ENCODE data around the gene CUX1. TPM values are rescaled to one million over a fixed set of nuclear protein-coding genes. Genes with fewer than 3 reads are reported as not detected.

Gene CUX1
- total and polyA plus RNA-seq, 10 of the 15 experiments (the other 5 are each of a cell fraction or from before 2014, with no cell fraction given) = 6.1 to 48.6 (median 25.9) TPM

GRCh38 chr7:102220960-102221800 lies 403.8 kb downstream of the CUX1 start:
- in situ Hi-C loops (cut with MboI) (no loop called here), intact Hi-C loops (cut with micrococcal nuclease; ENCODE audit: unreplicated experiment) (no loop called here)
- Histone ChIP-seq H3K27me3 (replicated peaks in 1 of 2; ENCODE audit: control insufficient read depth in 2 of 2, insufficient read depth in 2 of 2, low read length in 1 of 2) (no peaks in the 10 kb centered on the region), H3K27ac (ENCODE audit: control insufficient read depth, insufficient read depth) (no peak overlapping the region), H3K9ac (ENCODE audit: control insufficient read depth, insufficient read depth, low read length) (no peak overlapping the region), H3K4me1 (ENCODE audit: control insufficient read depth, insufficient read depth, low read length) (no peaks in the 10 kb centered on the region), H4K20me1 (ENCODE audit: control insufficient read depth, insufficient read depth) (no peaks in the 10 kb centered on the region), H3K36me3 (ENCODE audit: control insufficient read depth in 2 of 2, insufficient read depth in 2 of 2, low read length in 1 of 2) (peaks cover 2 to 3% of the 10 kb centered on the region in 2 experiments; a peak in 3 of 4 replicates), H3K9me3 (replicated peaks; ENCODE audit: control insufficient read depth, insufficient read depth, low read length) (no peaks in the 10 kb centered on the region), H3K4me2 (ENCODE audit: control insufficient read depth, insufficient read depth) (no peak overlapping the region), H3K79me2 (ENCODE audit: control insufficient read depth, insufficient read depth, low read length) (no peaks in the 10 kb centered on the region), H2AFZ (ENCODE audit: control insufficient read depth, low read depth, low read length) (no peak overlapping the region), H3K4me3 (no peak overlapping the region)
- no peak for TF ChIP-seq SIN3A (IDR thresholded peaks at IDR 0.05; ENCODE audit: low read depth, low read length)
- no peak for TF ChIP-seq CHD1 (IDR thresholded peaks at IDR 0.05; ENCODE audit: low read depth, low read length)
- no TSS peak for BruUV-seq (replicated peaks)
- ChIA-PET SMC1A (ENCODE audit: uncharacterized antibody, unreplicated experiment) (no interaction called here), CTCF (no interaction called here), POLR2A (interaction anchor here (1.1 kb wide), 1 partner anchor 384 kb away, joined by 6 read pairs; no protein-coding TSS in a partner anchor), RAD21 (ENCODE audit: unreplicated experiment) (no interaction called here)
- DNase-seq (ENCODE audit: low read depth, low spot score) (no peak), ATAC-seq (no peak), FAIRE-seq (no peak)
- WGBS (ENCODE audit: insufficient coverage, insufficient replicate concordance, low lambda C conversion rate, missing lambda C conversion rate) = 95% methylated on average over 19 of the region's 20 CpGs

DNA sequence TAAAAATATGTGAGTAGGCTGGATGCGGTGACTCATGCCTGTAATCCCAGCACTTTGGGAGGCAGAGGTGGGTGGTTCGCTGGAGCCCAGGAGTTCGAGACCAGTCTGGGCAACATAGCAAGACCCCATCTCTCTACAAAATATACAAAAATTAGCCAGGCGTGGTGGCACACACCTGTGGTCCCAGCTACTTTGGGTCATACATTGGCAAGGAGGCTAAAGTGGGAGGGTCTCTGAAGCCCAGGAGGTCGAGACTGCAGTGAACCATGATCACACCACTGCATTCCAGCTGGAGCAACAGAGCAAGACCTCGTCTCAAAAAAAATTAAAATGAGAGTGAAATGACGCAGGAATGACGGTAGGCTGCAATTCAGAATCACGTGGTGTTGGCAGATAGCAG lies 404.5 kb downstream of the CUX1 start:
- in situ Hi-C loops (cut with MboI) = no loop called here
- TF ChIP-seq GATAD2B (conservative IDR thresholded peaks at IDR 0.05; ENCODE audit: low read depth) (no peak), CBX5 (IDR thresholded peaks at IDR 0.05; ENCODE audit: low read depth) (no peak), POU2F2 (IDR thresholded peaks at IDR 0.05; ENCODE audit: borderline replicate concordance, low read depth, low read length) (no peak), KAT2A (conservative IDR thresholded peaks at IDR 0.05; ENCODE audit: control insufficient read depth, low read depth, low read length) (no peak), FOS (IDR thresholded peaks at IDR 0.05; ENCODE audit: borderline replicate concordance, extremely low read depth, insufficient read length) (no peak), SUZ12 (IDR thresholded peaks at IDR 0.05; ENCODE audit: unreplicated experiment) (no peak), POLR2AphosphoS5 (IDR thresholded peaks at IDR 0.05; ENCODE audit: low read length) (no peak), FOXM1 (IDR thresholded peaks at IDR 0.05; ENCODE audit: low read depth, low read length) (no peak), PKNOX1 (IDR thresholded peaks at IDR 0.05) (no peak), BCL11A (IDR thresholded peaks at IDR 0.05; ENCODE audit: low read depth, low read length) (no peak), EED (IDR thresholded peaks at IDR 0.05; ENCODE audit: low read depth) (no peak)
- TF ChIP-seq, protein P1, sequence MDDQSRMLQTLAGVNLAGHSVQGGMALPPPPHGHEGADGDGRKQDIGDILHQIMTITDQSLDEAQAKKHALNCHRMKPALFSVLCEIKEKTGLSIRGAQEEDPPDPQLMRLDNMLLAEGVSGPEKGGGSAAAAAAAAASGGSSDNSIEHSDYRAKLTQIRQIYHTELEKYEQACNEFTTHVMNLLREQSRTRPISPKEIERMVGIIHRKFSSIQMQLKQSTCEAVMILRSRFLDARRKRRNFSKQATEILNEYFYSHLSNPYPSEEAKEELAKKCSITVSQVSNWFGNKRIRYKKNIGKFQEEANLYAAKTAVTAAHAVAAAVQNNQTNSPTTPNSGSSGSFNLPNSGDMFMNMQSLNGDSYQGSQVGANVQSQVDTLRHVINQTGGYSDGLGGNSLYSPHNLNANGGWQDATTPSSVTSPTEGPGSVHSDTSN (IDR thresholded peaks at IDR 0.05; ENCODE audit: insufficient replicate concordance, low read depth, low read length) = no peak

More for the DNA sequence above, 404.5 kb downstream of the CUX1 start:
- Histone ChIP-seq H3K36me3 (ENCODE audit: control insufficient read depth in 2 of 2, insufficient read depth in 2 of 2, low read length in 1 of 2) (peaks cover 2 to 3% of the 10 kb centered on the region in 2 experiments; a peak in 3 of 4 replicates), H3K27me3 (replicated peaks in 1 of 2; ENCODE audit: control insufficient read depth in 2 of 2, insufficient read depth in 2 of 2, low read length in 1 of 2) (no peaks in the 10 kb centered on the region), H2AFZ (ENCODE audit: control insufficient read depth, low read depth, low read length) (no peak overlapping the region), H3K79me2 (ENCODE audit: control insufficient read depth, insufficient read depth, low read length) (no peaks in the 10 kb centered on the region), H3K4me3 (no peak overlapping the region), H3K4me2 (ENCODE audit: control insufficient read depth, insufficient read depth) (no peak overlapping the region), H4K20me1 (ENCODE audit: control insufficient read depth, insufficient read depth) (no peaks in the 10 kb centered on the region), H3K9ac (ENCODE audit: control insufficient read depth, insufficient read depth, low read length) (no peak overlapping the region), H3K27ac (ENCODE audit: control insufficient read depth, insufficient read depth) (no peak overlapping the region), H3K4me1 (ENCODE audit: control insufficient read depth, insufficient read depth, low read length) (no peaks in the 10 kb centered on the region), H3K9me3 (replicated peaks; ENCODE audit: control insufficient read depth, insufficient read depth, low read length) (no peaks in the 10 kb centered on the region)
- POLR2A ChIA-PET = no interaction called here
- ATAC-seq (no peak), DNase-seq (ENCODE audit: low read depth, low spot score) (no peak), FAIRE-seq (no peak)
- intact Hi-C loops (cut with micrococcal nuclease; ENCODE audit: unreplicated experiment) = no loop called here
- BruUV-seq (replicated peaks) = no TSS peak
- RAD21 ChIA-PET (ENCODE audit: unreplicated experiment) = interaction anchor here (0.6 kb wide), 1 partner anchor 103 kb away, joined by 4 read pairs; no protein-coding TSS in a partner anchor
- SMC1A ChIA-PET (ENCODE audit: uncharacterized antibody, unreplicated experiment) = no interaction called here
- CTCF ChIA-PET = no interaction called here
- WGBS (ENCODE audit: insufficient coverage, insufficient replicate concordance, low lambda C conversion rate, missing lambda C conversion rate) = 76% methylated on average over 9 of the region's 9 CpGs
